ENCODE measurements around the gene DLG2.

GRCh38 chr11:85536438-85536837 lies 90.7 kb downstream of the DLG2 start:
- TF ChIP-seq CTCF (IDR thresholded peaks at IDR 0.05) = no peak
- TF ChIP-seq ZFX (IDR thresholded peaks at IDR 0.05; ENCODE audit: borderline replicate concordance) = no peak

Measured in 22Rv1 (cell line).